NT2/D1 (cell line): ENCODE results near the gene ADAMTS13.

ENCODE experiments used
- SUZ12 ChIP-seq: IDR thresholded peaks from 2 replicates; pipeline ENCODE4 v1.6.1; 2011; ENCODE audit not compliant: insufficient read length, insufficient read depth; ENCODE audit errors: extremely low read depth
- YY1 ChIP-seq: IDR thresholded peaks from 2 replicates; pipeline ENCODE4 v1.6.1; 2011; ENCODE audit not compliant: insufficient read length, insufficient read depth
- ZNF274 ChIP-seq: IDR thresholded peaks from 2 replicates; pipeline ENCODE4 v1.6.1; 2011; ENCODE audit warnings: mild to moderate bottlenecking, low read depth, low read length

DNA sequence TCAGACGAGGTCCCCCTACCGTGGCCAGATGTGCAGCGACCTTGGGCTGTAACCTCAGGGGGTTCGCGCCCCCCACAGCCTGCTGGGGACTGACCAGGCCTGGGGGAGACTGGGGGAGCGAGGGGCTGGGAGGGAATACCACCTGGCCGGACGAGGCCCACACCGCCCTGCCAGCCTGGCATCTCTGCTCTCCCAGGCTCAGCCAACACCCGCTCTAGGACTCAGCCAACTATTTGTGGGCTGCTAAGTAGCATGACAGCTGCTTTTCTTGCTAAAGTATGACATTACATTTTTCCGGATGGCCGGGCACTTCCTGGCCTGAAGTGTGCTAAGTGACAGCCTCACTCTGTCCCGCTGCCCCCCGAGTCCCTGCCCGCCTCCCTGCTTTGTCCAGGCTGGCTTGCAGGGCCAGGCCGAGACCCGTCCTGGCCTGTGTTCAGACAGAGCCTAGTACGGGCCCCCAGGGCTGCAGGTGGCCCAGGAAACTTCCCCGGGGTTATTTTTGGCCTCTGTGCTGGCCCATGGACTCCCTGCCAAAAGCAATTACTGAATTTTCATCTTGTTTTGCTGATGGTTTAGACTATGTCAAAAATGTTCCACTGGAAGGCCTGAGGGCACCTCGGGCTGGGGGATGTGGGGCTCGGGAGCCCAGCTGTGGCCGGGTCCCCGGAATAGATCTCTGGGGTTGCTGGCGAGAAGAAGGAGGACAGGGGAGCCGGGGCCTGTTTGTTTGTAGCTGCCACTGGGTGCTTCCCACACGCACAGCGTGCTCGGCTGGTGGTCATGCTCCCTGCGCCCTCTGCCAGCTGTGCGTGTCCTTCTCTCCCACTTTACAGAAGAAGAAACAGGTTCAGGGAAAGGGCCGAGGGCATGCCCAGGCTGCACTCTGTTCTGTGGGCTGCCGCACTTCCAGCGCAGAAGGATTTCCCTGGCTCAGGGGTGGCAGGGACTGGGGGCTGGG, 70.2 kb downstream of the ADAMTS13 start:
- TF ChIP-seq YY1 (no peak), SUZ12 (no peak), ZNF274 (no peak)
